Nephron (organoid): Measurements from ENCODE around the gene ARHGAP10.

Experiments
- H3K27ac Mint-ChIP-seq, 3 experiments: 2 replicates each; pipeline ENCODE4 v1.8.0; 2020; ENCODE audit warnings: mixed read lengths in 3 of 3, mild to moderate bottlenecking in 2 of 3, moderate library complexity in 1 of 3
- H3K27me3 Mint-ChIP-seq: 2 replicates; pipeline ENCODE4 v1.8.0; 2021; ENCODE audit warnings: low read depth, mild to moderate bottlenecking, moderate library complexity, mixed read lengths
- H3K36me3 Mint-ChIP-seq: 2 replicates; pipeline ENCODE4 v1.8.0; 2020; ENCODE audit warnings: low read depth, mixed read lengths
- H3K4me1 Mint-ChIP-seq: 2 replicates; pipeline ENCODE4 v1.8.0; 2020; ENCODE audit warnings: mixed read lengths
- H3K4me3 Mint-ChIP-seq, 3 experiments: 2 replicates each; pipeline ENCODE4 v1.8.0; 2020; ENCODE audit warnings: mild to moderate bottlenecking in 3 of 3, mixed read lengths in 3 of 3, moderate library complexity in 2 of 3
- H3K9me3 Mint-ChIP-seq: 2 replicates; pipeline ENCODE4 v1.8.0; 2020; ENCODE audit warnings: mixed read lengths
- CTCF ChIP-seq, 3 experiments: fragments of 200-600 bp; sonication (generic); IDR thresholded peaks; one replicate each; pipeline ENCODE4 v1.5.0; 2021; ENCODE audit warnings: antibody characterized with exemption in 3 of 3; ENCODE audit not compliant: unreplicated experiment in 3 of 3

Gene ARHGAP10

GRCh38 chr4:147863111-147863747 lies 131.3 kb downstream of the ARHGAP10 start:
- no peak for TF ChIP-seq CTCF (IDR thresholded peaks at IDR 0.05; ENCODE audit: unreplicated experiment in 3 of 3)
- Mint-ChIP-seq H3K4me3 (no peak overlapping the region), H3K9me3 (no peaks in the 10 kb centered on the region), H3K27ac (peak overlapping the region in 2 of 3 experiments; percentile 1 to 5), H3K4me1 (peaks cover 47% of the 10 kb centered on the region), H3K27me3 (no peaks in the 10 kb centered on the region), H3K36me3 (peaks cover 19% of the 10 kb centered on the region)

- Mint-ChIP-seq H3K27me3 (no peaks in the 10 kb centered on the region), H3K9me3 (no peaks in the 10 kb centered on the region), H3K36me3 (peaks cover 13% of the 10 kb centered on the region)
Measured at GRCh38 chr4:147863808-147864472, 132.1 kb downstream of the ARHGAP10 start.

GRCh38 chr4:147864607-147865006 lies 132.7 kb downstream of the ARHGAP10 start:
- Mint-ChIP-seq H3K27me3 (no peaks in the 10 kb centered on the region), H3K4me1 (peaks cover 39% of the 10 kb centered on the region), H3K4me3 (no peak overlapping the region), H3K36me3 (peaks cover 13% of the 10 kb centered on the region), H3K9me3 (no peaks in the 10 kb centered on the region), H3K27ac (peak overlapping the region in 2 of 3 experiments; percentile 5 to 34)
- no peak for TF ChIP-seq CTCF (IDR thresholded peaks at IDR 0.05; ENCODE audit: unreplicated experiment in 3 of 3)

More at GRCh38 chr4:147863808-147864472, 132.1 kb downstream of the ARHGAP10 start:
- H3K27ac Mint-ChIP-seq, result peak overlapping the region in 2 of 3 experiments; percentile 5 to 34
- TF ChIP-seq CTCF (IDR thresholded peaks at IDR 0.05; ENCODE audit: unreplicated experiment in 3 of 3), result no peak
- peaks cover 40% of the 10 kb centered on the region for H3K4me1 Mint-ChIP-seq
- no peak overlapping the region for H3K4me3 Mint-ChIP-seq

- H3K4me3 Mint-ChIP-seq, result no peak overlapping the region
- no peaks in the 10 kb centered on the region for H3K27me3 Mint-ChIP-seq
- no peak for TF ChIP-seq CTCF (IDR thresholded peaks at IDR 0.05; ENCODE audit: unreplicated experiment in 3 of 3)
- peak overlapping the region in 1 of 3 experiments; percentile 33 for H3K27ac Mint-ChIP-seq
- no peaks in the 10 kb centered on the region for H3K9me3 Mint-ChIP-seq
- peaks cover 12% of the 10 kb centered on the region for H3K36me3 Mint-ChIP-seq
- peaks cover 39% of the 10 kb centered on the region for H3K4me1 Mint-ChIP-seq
Measured at GRCh38 chr4:147865926-147866325, 134.0 kb downstream of the ARHGAP10 start.

GRCh38 chr4:147866532-147867271 lies 134.8 kb downstream of the ARHGAP10 start:
- Mint-ChIP-seq H3K4me3 (no peak overlapping the region), H3K36me3 (peaks cover 6% of the 10 kb centered on the region), H3K4me1 (peaks cover 39% of the 10 kb centered on the region), H3K27me3 (no peaks in the 10 kb centered on the region), H3K9me3 (no peaks in the 10 kb centered on the region), H3K27ac (peak overlapping the region in 1 of 3 experiments; percentile 21)
- peak; percentile 99 to 100 (median 100) for TF ChIP-seq CTCF (IDR thresholded peaks at IDR 0.05; ENCODE audit: unreplicated experiment in 3 of 3)
